ENCODE results near the gene ARHGAP42. TPM values are rescaled to one million over a fixed set of nuclear protein-coding genes. Genes with fewer than 3 reads are reported as not detected.

ARHGAP42 gene
- total RNA-seq, 1 donor from 2014 or later = 25.3 TPM

- Mint-ChIP-seq H3K4me3 (ENCODE audit: low read depth) (no peak overlapping the region), H3K4me1 (ENCODE audit: low read depth) (peaks cover 25% of the 10 kb centered on the region), H3K9me3 (ENCODE audit: low read depth) (no peaks in the 10 kb centered on the region)
These were observed 173.4 kb downstream of the ARHGAP42 start for GRCh38 chr11:100860318-100861155.

GRCh38 chr11:100861212-100861611 is 174.1 kb downstream of the ARHGAP42 start:
- no peak overlapping the region for H3K4me3 Mint-ChIP-seq (ENCODE audit: low read depth)
- no peak for DNase-seq (ENCODE audit: low spot score, unreplicated experiment)
- no peaks in the 10 kb centered on the region for H3K36me3 Mint-ChIP-seq (ENCODE audit: insufficient read depth)
- H3K27ac Mint-ChIP-seq = no peak overlapping the region
- peaks cover 24% of the 10 kb centered on the region for H3K4me1 Mint-ChIP-seq (ENCODE audit: low read depth)
- no peaks in the 10 kb centered on the region for H3K27me3 Mint-ChIP-seq
- TF ChIP-seq CTCF (IDR thresholded peaks at IDR 0.05; ENCODE audit: unreplicated experiment) = no peak
- no peaks in the 10 kb centered on the region for H3K9me3 Mint-ChIP-seq (ENCODE audit: low read depth)

More at GRCh38 chr11:100860318-100861155, 173.4 kb downstream of the ARHGAP42 start:
- TF ChIP-seq CTCF (IDR thresholded peaks at IDR 0.05; ENCODE audit: unreplicated experiment) = no peak
- no peaks in the 10 kb centered on the region for H3K27me3 Mint-ChIP-seq
- H3K27ac Mint-ChIP-seq = no peak overlapping the region
- H3K36me3 Mint-ChIP-seq (ENCODE audit: insufficient read depth) = no peaks in the 10 kb centered on the region
- DNase-seq (ENCODE audit: low spot score, unreplicated experiment) = no peak

GRCh38 chr11:100863080-100863581 is 176.0 kb downstream of the ARHGAP42 start:
- DNase-seq (ENCODE audit: low spot score, unreplicated experiment) = no peak
- TF ChIP-seq CTCF (IDR thresholded peaks at IDR 0.05; ENCODE audit: unreplicated experiment) = no peak
- H3K4me1 Mint-ChIP-seq (ENCODE audit: low read depth) = peaks cover 12% of the 10 kb centered on the region
- H3K27ac Mint-ChIP-seq = peak overlapping the region; percentile 69
- H3K9me3 Mint-ChIP-seq (ENCODE audit: low read depth) = no peaks in the 10 kb centered on the region
- no peaks in the 10 kb centered on the region for H3K27me3 Mint-ChIP-seq
- no peak overlapping the region for H3K4me3 Mint-ChIP-seq (ENCODE audit: low read depth)
- no peaks in the 10 kb centered on the region for H3K36me3 Mint-ChIP-seq (ENCODE audit: insufficient read depth)

GRCh38 chr11:100865443-100866065 is 178.5 kb downstream of the ARHGAP42 start:
- Mint-ChIP-seq H3K27ac (no peak overlapping the region), H3K36me3 (ENCODE audit: insufficient read depth) (no peaks in the 10 kb centered on the region), H3K27me3 (no peaks in the 10 kb centered on the region), H3K9me3 (ENCODE audit: low read depth) (no peaks in the 10 kb centered on the region), H3K4me3 (ENCODE audit: low read depth) (no peak overlapping the region), H3K4me1 (ENCODE audit: low read depth) (peaks cover 8% of the 10 kb centered on the region)
- no peak for TF ChIP-seq CTCF (IDR thresholded peaks at IDR 0.05; ENCODE audit: unreplicated experiment)
- no peak for DNase-seq (ENCODE audit: low spot score, unreplicated experiment)

- no peaks in the 10 kb centered on the region for H3K36me3 Mint-ChIP-seq (ENCODE audit: insufficient read depth)
- no peak overlapping the region for H3K27ac Mint-ChIP-seq
- TF ChIP-seq CTCF (IDR thresholded peaks at IDR 0.05; ENCODE audit: unreplicated experiment) = no peak
- no peak overlapping the region for H3K4me3 Mint-ChIP-seq (ENCODE audit: low read depth)
- peaks cover 5% of the 10 kb centered on the region for H3K4me1 Mint-ChIP-seq (ENCODE audit: low read depth)
- DNase-seq (ENCODE audit: low spot score, unreplicated experiment) = no peak
- H3K9me3 Mint-ChIP-seq (ENCODE audit: low read depth) = no peaks in the 10 kb centered on the region
- H3K27me3 Mint-ChIP-seq = no peaks in the 10 kb centered on the region
These were observed 179.4 kb downstream of the ARHGAP42 start for GRCh38 chr11:100866453-100866852.
